HG03442 (cell line): ENCODE results near the gene SLC7A5.
A peak's percentile ranks its signal among the peaks of the same experiment; 100 is the strongest.
"Not testable (repeated sequence)": the region's sequence is repeated elsewhere in the genome, so short reads cannot be mapped to it uniquely, and the experiment has no call there.

ENCODE experiments used
- ATAC-seq: cut with Tn5 transposase; IDR thresholded peaks from one replicate; pipeline ENCODE4 v1.9.1; 2021; ENCODE audit warnings: mild to moderate bottlenecking, moderate library complexity; ENCODE audit not compliant: unreplicated experiment

SLC7A5 gene

GRCh38 chr16:87862597-87863326 is 6.5 kb downstream of the SLC7A5 start:
- not testable (repeated sequence) for ATAC-seq

GRCh38 chr16:87861300-87862099 is 7.8 kb downstream of the SLC7A5 start:
- not testable (repeated sequence) for ATAC-seq

DNA sequence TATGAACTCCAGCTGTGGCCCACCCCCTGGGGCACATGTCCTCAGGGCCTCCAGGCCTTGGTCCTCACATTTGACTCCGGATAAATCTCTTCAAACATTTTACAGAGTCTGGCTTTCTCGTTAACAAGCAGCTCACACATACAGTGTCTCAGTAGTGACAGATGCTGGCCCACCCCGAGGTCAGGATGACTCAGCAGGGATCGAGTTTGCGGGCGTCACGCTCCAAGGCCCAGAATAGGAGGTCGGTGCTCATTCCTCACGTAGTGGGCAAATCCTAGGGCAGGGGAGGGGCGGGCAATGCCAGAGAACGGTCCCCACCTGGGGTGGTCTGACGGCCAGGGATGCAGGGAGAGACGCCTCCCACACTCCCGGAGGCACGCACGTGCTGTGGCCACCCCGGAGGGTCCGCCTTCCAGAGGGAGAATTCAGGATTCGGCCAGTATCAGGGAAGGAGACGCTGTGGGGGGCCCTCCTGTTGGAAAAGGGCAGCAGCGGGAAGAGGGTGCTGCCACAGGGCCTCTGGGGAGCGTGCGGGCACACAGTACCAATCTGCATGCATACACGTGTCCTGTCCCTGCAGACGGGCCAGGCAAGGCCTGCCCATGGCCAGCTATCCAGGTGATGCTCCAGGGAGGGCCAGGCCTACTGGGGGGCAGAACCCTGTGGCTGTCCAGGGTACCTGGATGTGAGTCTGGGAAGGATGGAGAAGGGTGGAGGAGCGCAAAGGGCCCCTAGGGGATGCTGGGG is 8.6 kb downstream of the SLC7A5 start:
- no peak for ATAC-seq

- ATAC-seq, result not testable (repeated sequence)
Observed at GRCh38 chr16:87858151-87858993, 10.9 kb downstream of the SLC7A5 start.

DNA sequence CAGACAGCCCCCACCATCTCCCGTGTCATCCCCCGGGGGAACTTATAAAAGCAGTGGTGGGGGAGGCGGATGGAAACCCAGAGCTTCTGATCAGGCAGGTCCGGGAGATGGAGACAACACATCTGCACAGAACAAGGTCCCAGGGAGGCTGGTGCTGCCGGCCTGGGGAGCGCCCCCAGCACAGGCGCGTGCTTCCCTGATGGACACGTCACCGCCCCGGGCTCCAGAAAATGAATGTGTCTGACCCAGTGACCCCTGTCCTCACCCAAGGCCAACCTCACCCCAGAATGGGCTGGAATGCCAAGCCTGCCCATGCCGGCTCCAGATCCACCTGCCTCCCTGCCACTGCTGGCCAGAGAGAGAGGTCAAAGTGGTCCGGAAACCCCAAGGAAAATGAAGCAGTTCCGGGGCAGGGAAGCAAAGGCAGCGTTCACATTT is 12.5 kb downstream of the SLC7A5 start:
- ATAC-seq, result no peak

DNA sequence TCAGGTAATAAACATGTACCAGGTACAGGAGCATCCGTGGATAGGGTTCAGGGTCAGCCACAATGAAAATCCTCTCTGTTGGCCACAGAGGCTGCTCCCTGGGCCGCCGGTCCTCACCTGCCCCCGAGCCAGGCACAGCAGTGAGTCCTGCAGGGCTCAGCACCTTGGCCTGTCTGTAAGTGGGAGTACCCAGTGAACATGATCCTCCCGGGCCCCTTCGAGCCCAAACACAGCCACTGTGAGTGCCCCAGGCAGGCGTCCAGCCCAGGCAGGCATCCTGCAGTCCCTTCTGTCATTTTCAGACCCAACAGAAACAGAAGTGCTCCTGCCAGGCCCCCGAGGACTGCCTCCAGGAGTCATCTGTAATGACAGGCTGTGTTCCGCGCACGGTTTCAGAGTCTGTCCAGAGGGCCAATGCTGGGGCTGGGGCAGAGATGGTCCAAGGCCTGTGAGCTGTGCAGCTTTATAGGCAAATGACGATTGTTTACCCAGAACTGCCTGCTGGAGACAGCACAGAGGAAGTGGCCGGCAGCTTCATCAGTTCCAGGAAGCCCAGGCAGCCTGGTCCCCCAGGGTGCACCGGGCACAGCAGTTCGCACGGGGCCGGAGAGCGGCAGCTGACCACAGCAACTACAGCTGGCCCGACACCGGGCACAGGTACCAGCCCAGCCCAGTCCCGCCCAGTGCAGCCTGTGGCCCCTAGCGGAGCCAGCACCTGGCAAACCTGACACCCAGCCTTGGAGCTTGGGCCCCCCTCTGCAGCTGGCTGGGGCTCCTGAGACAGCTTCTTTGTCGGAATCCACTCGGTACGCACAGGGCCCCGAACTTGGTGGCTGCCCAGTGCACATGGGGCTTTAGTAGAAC is 13.2 kb downstream of the SLC7A5 start:
- ATAC-seq, result no peak

- ATAC-seq, result no peak
Observed at GRCh38 chr16:87854907-87855683, 14.2 kb downstream of the SLC7A5 start.

- no peak for ATAC-seq
Observed at GRCh38 chr16:87854053-87854906, 15.0 kb downstream of the SLC7A5 start.

- ATAC-seq, result peak; percentile 45
Observed at GRCh38 chr16:87853411-87854052, 15.8 kb downstream of the SLC7A5 start.

GRCh38 chr16:87851601-87852000 is 17.7 kb downstream of the SLC7A5 start:
- ATAC-seq, result no peak

- ATAC-seq, result no peak
Observed at GRCh38 chr16:87851141-87851587, 18.1 kb downstream of the SLC7A5 start.

DNA sequence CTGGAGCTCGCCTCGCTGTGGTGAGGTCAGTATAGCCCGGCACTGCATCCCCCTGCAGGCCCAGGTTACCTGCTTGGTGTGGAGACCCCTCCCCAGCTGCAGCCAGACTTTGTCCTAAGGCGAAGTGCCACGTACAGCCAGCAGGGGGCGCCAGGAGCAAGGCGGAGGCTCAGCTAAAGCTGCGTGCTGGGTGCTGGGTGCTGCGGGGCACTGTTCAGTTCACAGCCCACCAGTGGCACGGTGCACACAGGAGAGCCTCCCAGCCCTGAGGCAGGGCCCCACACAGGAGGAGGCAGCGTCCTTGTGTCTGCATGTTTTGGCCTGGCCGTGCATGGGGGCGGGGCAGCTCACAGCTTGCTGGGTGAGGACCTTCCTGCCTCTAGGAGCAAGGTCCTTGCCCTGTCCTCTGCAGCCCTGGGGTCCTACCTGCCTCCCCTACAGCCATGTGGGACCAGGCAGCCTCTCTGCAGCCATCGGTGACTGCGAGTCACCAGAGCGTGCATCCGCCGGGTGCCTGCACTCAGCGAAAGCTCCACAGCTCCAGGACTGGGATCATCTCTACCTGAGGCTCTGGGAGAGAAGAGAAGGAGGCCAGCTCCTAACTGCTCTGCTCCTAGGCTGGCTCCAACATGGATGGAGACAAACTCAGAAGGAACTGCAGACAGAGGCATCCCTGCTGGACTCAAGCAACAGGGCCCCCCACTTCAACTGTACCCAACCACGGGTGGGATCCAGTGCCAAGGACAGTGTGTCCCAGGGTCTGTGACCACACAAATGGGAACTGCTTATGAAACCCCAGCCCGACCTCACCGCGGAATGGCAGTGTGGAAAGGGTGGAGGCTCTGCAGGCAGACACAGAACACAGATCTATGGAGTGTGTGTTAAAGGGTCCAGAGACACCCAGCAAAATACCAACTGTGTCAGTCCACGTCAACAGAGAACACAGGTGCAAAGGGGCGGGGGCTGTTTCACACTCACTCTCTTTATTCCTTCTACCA is 19.0 kb downstream of the SLC7A5 start:
- no peak for ATAC-seq

DNA sequence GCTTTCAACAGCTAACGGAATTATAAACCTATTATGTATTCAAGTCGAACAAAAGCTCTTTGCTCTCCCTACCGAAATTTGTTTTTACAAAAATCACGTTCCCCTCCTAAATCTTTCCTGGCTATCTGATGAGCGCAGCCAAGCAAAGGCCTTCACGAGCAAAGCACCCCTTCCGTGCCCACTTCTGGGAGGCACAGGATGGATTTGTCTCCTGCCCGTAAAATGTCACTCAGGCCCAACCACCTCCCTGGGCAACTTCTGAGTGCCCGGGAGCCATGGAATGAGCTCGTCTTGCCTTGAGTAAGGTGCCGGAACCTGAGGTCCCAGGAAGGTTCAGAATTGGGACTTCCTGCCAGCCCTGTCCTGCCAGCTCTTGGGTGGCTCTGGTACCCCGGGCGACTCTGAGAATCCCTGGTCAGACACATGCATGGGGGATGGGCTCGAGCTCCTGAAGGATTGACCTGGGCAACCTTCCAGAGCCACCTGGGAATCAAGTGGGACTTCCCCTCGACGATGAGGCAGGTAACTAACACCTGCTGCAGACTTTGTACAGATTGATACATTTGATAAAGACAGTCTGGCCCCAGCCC is 19.8 kb downstream of the SLC7A5 start:
- ATAC-seq, result no peak

DNA sequence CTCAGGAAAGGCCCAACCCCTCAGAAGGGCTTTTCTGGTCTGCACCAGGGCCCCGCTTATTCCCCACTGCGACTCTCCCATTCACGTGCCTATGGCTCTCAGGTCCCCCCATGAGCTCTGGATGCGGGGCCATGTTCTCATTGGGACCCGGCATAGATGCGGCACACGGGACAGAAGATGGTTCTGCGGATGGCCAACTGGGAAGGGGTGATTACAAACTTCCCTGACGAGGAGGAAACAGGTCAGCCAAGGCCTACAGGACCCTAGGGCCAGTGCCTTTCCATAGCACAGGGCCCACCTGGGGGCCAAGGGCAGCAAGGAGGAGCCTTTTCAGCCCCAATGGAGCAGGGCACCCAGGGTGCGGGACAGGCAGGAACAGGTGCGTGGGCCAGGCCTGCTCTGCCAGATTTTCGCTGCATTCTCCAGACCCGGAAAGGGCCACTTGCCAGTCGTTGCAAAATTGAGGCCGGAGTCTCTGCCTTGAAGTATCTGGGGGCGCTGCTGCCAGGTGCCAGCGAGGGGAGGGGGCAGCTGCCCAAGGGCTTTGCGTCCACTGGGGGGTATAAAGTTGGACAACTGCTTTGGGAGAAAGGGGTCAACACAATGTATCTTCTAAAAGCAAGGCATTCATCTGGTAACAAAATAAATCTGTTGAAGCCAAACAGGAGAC is 20.5 kb downstream of the SLC7A5 start:
- no peak for ATAC-seq
